HPDE6-E6E7 (cell line): Measurements from ENCODE around the gene OPN1SW.

Experiments used
- DNase-seq: peaks from one replicate; pipeline ENCODE4 v3.0.0; 2011; ENCODE audit warnings: missing footprints; ENCODE audit errors: extremely low spot score

OPN1SW gene

DNA sequence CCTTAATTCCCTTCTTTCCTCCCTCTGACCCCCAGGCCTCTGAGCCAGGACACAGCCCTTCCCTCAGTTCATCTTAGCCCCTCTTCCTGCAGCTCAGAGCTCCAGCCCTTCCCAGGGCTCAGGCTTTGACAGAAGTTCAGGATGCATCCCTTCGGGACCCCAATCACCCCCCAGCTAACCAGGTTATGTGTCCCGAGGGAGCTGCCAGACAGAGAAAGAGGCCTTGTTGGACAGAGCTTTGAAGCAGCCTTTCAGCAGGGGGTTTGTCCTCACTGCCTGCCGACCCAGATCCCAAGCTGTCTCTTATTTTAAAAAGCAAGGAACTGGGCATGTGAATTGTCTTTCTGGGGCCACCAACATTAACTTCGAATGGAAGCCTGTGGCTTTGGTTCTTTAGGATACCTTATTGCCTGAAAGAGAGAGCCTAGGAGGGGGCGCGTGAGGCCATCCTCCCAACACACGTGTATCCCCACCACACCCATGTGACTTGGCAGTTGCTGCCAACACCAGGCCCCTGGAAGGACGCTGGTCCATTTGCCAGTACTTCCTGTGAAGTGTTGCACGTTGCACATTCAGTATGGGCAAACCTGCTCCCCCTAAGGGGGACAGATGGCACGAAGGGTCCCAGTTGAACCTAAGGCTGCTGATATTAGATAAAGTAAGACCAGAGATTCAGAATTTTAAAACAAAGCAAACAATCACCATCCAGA lies 17.0 kb upstream of the OPN1SW start:
- no peak for DNase-seq

DNA sequence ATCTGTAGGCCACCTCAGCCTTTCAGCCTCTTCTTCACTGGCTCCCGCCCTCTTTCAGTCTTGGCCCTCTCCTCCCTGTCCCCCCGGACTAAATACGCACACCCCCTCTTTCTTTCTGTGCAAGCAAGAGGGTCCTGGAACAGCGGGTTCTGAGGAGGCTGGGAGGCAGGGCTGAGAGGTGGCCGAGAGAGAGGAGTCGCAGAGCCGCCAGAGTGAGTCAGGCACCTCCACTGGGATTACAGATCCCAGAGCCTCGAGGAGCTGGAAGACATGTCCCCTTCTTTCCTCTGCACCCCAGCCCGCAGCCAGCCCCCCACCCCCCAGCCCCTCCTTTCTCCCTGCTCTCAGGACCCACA lies 16.4 kb upstream of the OPN1SW start:
- DNase-seq, result no peak

DNA sequence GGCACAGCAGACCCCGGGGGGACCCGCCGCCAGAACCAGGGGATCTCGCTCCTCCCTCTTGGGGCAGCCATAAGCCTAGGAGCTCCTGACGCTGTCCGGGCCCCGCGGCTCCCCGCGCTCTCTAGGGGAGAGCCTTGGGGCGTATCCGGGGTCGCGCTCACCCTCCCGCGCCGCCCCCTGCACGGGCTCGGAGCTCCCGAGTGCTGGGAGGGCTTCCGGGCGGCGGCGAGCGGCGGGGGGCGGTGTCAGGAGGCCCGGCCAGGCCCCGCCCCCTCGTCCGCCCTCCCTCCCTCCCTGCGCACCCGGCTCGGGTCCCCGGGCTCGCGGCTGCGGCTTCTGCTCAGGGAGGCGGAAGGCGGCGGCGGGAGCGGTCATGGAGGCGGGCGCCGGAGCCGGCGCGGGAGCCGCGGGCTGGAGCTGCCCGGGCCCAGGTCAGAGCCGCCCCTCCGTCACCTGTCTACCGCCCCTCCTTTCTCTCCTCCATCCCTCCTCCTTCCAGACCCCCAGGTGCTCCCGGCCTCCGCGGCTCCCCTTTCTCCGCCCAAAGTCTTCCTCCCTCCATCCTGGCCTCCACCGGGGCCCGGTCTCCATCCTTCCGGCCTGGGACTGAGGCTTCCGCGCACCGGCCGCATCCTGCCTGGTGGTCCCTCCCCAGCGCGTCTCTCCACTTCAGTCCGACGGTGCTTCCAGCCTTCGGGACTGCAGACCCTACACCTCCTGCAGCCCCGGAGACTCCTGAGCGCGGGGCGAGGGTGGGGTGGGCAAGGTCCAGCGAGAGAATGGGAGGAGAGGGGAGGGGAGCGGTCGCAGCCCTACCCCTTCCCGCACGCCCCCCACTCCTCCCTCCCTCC lies 15.8 kb upstream of the OPN1SW start, which contains the start of gene CCDC136:
Gene CCDC136 (plus strand): TSS at position 848 of the 851 bp plus-strand sequence. CDS start 444 bp downstream, outside the sequence.
- DNase-seq, result peak; percentile 60

DNA sequence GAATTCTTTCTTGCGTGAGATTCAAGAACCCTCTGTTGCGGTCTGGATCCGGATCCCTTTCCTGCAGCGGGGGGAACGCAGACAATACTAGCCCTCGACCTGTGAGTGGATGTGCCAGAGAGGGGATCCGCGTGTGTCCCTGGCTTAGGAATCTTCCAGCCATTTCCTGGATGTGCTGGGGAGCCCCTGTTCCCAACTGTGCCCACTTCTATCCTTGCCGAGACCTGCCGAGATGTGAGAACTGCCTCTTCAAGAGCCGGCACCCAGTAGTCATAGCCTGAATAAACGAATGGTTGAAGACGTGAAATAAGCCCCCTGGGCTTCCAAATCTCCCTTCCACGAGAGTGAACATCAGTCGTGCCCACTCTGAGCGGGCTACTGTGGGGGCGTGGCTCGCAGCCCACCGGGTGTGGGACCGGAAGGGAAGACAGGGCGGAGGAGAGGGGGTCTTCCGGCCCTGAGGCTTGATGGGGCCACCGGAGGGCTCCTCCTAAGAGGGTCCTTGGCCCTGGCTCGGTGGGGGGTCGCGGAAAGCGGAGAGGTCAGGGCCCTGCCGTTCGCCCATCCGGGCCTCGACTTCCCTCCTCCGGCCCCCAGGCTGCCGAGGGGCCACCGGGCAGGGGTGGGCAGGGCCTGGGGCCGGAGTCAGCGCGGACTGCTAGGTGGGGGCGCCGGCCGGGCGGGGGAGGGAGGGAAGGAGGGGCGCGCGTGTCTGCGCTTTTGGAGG lies 14.9 kb upstream of the OPN1SW start:
- no peak for DNase-seq

DNA sequence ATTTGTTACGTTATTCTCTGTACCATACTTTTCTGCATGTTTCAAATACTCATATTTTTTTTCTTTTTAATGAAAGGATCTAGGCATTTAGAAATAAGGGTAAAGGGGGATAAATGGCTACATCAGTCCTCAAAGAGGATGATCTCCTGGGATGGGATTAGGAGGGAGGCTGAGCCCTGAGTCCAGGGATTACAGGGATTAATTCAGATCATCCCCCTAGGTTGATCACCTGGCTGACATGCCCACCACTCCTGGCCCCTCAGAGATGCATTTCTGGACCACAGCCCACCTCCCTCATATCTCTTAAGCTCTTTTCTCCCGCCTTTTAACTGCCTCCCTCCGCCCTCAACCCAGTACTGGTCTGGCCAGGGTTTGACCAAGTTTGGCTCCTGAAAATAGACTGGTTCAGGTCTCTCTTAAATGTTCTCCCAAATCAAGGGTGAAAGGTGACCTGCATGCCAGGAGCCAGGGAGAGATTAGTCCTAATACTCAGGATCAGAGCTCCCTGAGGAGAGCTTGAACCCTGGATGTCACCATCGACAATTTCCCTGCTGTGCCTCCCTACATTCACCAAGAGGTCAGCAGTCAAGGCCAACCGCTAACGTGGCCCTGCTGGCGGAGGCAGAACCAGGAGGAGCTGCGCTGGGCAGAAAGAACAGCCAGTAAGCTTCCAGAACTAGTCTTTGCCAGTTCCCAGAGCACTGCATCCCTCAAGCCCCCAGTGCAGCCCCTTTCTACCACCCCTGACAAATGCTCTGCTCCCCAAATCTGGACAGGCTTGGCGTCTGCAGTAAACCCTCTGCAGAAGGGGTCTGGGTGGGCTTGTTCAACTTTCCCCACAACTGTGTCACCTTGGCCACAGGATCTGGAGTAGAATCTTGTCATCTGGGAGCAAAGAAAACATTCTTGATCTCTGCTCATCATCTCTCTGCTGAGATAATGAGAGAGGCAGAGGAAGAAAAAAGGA lies 13.1 kb upstream of the OPN1SW start:
- DNase-seq, result no peak

DNA sequence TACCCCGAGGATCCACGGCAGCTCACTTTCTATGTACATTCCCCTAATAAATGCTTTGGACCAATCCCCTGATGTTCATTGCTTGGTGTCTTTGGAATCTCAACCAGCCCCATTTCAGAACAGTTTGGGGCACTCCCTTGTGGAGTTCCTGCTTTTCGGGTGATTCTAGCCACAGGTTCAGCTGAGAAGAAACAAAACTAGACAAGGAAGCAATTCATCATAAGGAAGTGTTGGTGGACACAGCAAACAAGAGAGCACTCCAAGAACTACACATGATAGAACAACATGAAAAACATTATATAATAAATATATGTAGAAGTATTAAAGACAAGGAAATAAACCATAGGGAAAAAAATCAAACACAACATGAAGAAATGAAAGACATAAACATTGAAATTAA lies 10.1 kb upstream of the OPN1SW start:
- DNase-seq, result no peak

DNA sequence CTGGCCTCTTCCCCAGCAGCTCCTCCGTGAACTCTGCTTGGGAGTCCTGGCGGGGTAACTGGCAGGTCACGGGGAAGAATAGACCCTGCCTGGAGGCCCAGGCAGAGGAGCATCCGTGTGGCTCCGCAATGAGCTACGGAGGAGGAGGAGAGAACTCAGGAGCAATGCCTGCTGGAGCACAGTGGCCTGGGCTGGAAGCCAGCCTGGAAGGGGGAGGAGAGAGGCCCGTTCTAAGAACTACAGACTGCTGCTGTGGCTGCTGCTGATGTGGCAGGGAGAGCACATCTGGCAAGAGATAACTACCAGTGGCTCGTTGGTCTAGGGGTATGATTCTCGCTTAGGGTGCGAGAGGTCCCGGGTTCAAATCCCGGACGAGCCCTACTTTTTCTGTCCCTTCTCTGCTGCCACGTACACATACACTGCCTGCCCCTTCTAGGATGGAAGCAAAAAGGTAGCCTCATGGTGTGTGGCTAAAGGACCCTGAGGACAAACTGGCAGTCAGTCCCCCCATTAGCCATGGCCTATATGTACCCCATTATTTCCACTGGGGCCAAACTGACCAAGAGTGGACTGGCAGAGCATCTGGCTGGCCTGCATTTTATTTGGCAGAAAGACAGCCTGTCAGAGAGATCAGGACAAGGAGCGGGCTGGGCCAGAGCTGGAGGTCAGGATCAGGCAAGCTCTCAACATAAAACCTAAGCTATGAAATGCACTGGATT lies 7.7 kb upstream of the OPN1SW start:
- no peak for DNase-seq

DNA sequence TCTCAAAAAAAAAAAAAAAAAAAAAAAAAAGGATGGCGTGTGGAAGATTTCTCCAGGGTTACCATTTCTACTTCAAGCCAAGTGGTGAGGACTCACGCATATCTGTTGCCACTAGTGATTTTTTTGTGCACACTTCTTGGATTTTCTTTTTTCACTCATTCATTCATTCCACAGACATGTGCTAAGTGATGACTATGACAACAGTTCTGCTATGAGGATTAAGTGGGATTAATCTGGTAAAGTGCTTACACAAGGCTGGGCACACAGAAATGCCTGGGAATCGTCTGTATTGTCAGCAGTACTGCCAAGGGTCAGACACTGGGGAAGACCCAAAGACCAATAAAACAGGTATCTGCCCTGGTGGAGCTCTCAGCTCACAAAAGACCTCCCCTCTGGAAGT lies 6.3 kb upstream of the OPN1SW start:
- DNase-seq, result no peak

DNA sequence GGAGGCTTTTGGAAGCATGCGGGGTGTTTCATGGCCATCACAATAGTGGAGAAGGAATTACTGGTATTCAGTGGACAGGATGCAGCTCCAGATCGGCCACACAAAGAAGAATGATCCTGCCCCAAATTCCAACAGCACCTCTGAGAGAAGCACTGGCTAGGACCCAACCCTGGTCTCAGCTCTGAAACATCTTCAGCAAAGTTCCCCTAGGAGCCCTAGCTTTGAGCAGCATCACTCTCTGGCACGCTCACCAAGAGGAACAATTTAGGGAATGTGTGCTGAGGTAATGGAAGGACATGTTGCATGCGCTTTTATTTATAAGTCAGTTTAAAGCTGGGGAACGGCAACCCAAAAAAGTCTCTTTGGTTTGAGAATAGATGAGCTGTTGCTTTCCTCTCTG lies 5.5 kb upstream of the OPN1SW start:
- DNase-seq, result no peak

DNA sequence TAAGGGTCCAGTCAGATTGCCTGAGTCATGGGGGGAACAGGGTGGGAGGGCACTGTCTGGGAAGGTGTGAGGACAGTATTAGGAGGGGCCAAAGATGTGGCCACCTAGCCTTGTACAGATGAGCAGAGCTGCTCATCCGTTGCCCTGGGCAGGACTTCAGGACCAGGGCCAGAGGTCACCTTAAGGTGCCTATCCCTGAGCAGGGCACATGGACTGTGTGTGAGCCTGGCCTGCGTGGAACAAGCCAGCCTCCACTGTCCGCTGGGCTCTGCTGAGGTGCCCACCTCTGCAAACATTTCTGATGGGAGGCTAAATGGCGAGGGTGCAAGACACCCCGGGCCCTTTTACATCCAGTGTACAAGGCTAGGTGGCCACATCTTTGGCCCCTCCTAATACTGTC lies 3.4 kb upstream of the OPN1SW start:
- no peak for DNase-seq

DNA sequence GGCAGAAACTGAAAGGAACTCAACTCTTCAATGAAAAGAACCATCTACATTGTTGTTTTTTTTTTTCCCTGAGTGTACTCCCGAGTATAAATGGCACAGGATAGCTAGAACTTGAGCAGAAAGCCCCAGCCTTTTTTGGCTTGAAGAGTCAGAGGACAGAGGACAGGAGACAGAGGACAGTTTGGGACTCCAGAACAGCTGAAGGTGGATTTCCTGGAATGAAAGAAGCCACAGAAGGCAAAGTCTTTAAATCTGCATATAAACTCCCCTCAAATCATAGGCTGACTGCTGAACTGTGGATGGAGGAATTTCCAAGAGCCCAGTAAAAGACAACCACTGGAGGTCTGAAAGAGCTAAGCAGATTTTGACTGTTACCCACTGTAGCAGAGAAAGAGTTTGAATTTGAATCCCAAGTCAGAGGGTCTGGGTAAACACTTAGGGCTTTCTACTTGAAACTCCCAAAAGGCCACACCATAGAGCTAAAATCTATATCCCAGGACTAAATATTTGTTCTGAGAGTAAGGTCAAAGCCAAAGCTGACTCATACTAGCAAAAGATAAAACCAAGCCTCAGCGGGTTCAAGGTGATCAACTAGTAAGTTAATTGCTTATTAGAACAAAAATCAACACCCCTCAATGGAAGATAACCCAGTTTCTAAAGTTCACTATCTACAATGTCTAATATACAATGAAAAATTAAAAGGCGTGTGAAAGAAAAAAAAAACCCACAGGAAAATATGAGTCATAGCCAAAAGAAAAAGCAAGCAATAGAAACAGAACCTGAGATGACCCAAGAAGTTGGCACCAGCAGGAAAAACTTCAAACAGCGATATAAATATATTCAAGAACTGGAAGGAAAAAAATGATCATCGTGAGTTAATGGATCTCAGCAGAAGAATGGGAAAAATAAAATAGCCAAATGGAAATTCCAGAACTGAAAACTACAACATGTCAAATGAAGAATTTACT lies 1.8 kb upstream of the OPN1SW start:
- DNase-seq, result no peak

DNA sequence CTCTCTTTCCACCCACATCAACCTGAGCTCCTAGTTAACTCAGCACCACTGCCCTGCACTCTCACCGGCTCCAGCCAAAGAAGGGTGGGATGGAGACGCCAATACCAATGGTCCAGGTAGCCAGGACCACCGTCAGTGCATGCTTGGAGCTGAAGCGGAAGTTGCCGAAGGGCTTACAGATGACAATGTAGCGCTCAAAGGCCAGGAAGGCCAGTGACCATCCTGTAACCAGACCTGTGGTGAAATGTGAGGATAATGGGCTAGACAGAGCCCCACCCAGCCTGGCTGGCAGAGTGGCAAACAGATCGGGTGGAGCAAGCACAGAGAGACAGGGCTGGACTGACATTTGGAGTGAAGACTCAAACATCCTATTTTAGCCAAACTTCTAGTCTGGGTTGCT lies 673 bp downstream of the OPN1SW start:
- no peak for DNase-seq

DNA sequence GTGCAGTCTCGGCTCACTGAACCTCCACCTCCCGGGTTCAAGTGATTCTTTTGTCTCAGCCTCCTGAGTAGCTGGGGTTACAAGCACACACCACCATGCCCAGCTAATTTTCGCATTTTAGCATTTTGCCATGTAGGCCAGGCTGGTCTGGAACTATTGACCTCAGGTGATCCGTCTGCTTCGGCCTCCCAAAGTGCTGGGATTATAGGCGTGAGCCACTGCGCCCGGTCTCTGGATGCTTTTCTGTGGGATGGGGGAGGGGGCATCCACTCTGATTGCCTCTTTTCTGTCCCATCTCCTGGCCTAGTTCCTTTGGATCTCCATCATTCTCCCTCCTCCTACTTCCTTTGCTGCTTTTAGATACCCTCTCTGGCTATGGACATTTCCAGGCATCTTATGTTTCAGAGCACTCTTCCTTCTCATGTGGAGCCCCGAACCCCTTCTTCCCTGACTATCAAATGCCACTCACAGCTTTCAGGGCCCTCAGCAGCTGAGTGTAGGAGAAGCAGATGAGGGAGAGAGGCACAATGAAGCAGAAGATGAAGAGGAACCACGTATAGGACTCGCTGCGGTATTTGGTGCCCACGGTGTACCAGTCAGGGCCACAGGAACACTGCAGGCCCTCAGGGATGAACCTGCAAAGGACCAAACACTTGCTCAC lies 1.4 kb downstream of the OPN1SW start:
- DNase-seq, result no peak

DNA sequence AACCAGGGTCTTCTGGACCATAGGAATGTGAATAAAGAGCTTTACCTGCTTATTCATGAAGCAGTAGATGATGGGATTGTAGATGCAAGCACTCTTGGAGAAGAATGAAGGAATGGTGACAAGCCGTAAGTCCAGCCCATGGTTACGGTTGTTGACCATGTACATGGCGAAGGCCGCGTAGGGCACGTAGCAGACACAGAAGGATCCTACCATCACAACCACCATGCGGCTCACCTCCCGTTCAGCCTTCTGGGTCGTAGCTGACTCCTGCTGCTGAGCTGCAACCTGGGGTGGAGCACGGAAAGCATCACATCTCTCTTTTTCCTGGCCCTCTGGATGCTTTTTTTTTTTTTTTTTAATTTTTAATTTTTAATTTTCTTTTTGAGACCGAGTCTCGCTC lies 2.0 kb downstream of the OPN1SW start:
- no peak for DNase-seq

DNA sequence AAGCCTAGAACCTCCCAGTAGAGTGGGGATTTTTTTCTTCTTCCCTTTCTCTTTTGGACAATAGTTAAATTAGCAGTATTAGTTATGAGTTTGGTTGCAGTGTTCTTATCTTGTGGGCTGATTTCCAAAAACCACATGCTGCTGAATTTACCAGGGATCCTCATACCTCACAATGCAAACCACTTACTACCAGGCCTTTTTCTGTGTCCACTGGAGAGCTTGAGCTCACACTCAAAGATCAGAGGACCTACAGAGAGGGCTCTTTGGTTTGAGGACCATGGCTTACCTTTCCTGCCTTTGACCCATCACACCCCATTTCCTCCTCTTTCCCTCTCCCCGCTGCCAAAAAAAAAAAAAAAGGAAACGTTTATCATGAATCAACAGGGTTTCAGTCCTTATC lies 5.4 kb downstream of the OPN1SW start:
- no peak for DNase-seq

DNA sequence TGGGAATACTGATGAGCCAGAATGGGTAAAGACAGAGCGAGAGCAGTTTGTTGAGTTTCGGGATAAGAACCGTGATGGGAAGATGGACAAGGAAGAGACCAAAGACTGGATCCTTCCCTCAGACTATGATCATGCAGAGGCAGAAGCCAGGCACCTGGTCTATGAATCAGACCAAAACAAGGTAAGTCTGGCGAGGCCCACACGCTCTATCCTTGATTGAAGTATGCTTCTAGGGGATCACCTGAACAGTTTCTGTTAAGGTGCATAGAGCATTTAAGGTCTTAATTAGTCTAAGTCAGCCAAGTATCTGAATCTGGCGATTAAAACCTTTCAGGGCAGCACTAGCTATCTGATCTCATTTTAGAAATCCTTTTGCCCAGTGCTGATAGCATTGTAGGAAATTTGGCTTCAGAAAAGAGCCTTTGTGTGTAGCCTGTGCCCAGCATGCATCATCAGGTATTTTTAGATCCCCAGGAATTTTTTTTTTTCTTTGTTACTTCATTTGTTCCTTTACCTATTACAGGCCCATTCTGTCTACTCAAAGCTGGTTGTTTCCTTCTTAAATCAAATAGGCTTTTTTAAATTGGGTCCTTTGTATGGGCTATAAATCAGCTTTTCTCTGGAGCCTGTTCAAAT lies 8.0 kb downstream of the OPN1SW start:
- no peak for DNase-seq

DNA sequence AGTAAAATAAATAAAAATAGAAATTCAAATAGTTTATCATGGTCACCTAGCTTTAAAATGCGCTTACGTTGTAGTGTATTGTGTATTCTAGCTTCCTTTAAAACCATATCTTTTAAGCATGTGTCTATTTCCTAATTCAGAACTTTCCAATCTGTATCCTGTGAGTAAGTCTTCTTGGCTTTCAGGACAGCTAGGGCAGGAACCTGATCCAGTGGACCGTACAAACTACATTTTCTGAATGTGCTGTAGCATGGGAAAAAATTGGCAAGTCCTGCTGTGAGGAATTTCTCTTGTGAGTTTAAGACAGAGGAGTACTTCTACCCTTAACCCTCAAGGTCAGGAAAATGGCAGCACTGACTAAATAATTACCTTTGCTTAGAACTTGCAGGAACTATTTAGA lies 12.1 kb downstream of the OPN1SW start:
- DNase-seq, result no peak

DNA sequence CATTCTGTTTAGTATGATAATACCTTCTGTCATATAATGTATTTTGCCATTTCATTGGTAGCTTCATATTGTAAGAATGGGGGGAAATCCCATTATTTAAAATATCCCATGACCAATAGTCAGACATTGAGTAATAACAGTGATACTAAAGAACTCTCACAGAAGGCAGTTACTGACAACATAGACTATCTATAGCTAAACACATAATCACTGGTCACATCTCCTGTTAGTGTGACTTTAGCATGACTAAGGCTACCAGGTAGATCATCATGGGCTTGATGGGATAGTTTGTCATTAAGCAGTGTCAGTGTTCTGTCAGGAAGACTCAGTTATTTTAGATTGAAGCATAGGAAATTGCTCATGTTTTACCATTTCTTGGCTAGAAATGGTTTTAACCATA lies 16.4 kb downstream of the OPN1SW start:
- no peak for DNase-seq

DNA sequence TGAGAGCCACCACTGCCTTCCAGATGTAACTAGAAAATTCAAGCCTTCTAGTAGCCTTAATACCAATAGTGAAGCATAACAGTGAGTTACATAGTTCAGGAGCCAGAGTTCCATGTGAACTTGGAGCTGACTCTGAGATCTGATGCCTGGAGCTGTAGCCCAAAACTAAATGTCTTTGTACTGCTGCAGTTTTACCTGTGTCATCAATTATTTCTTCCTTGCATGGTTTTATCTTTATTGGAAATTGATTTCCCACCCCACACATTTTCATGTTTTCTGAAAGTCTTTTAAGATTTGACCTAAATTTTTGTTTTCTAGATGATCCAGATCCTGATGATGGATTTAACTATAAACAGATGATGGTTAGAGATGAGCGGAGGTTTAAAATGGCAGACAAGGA lies 17.0 kb downstream of the OPN1SW start:
- no peak for DNase-seq
